ENCODE measurements around the gene SPTLC3.
"Not testable (repeated sequence)": the region's sequence is repeated elsewhere in the genome, so short reads cannot be mapped to it uniquely, and the experiment has no call there.

SPTLC3 gene

GRCh38 chr20:13008761-13009681 is at the start of gene SPTLC3:
Gene SPTLC3, plus strand, starts transcription at chr20:13008972. Its CDS starts 296 bp downstream, at chr20:13009268.
- no peak for DNase-seq

GRCh38 chr20:12961725-12962124 is 47.0 kb upstream of the SPTLC3 start:
- DNase-seq = no peak

- no peak for DNase-seq
Observed at GRCh38 chr20:12962895-12963294, 45.9 kb upstream of the SPTLC3 start.

- DNase-seq = no peak
Observed at GRCh38 chr20:12963416-12963815, 45.4 kb upstream of the SPTLC3 start.

GRCh38 chr20:12965212-12965869 is 43.4 kb upstream of the SPTLC3 start:
- no peak for DNase-seq

GRCh38 chr20:12965870-12966251 is 42.9 kb upstream of the SPTLC3 start:
- no peak for DNase-seq

- no peak for DNase-seq
Observed at GRCh38 chr20:12966468-12967085, 42.2 kb upstream of the SPTLC3 start.

GRCh38 chr20:12967932-12968331 is 40.8 kb upstream of the SPTLC3 start:
- DNase-seq = no peak

- no peak for DNase-seq
Observed at GRCh38 chr20:12968472-12968871, 40.3 kb upstream of the SPTLC3 start.

- DNase-seq = no peak
Observed at GRCh38 chr20:12969071-12969669, 39.6 kb upstream of the SPTLC3 start.

GRCh38 chr20:12970372-12970821 is 38.4 kb upstream of the SPTLC3 start:
- no peak for DNase-seq

GRCh38 chr20:12975833-12976608 is 32.8 kb upstream of the SPTLC3 start:
- DNase-seq = no peak

- DNase-seq = no peak
Observed at GRCh38 chr20:12976720-12977309, 32.0 kb upstream of the SPTLC3 start.

- DNase-seq = no peak
Observed at GRCh38 chr20:12977328-12978125, 31.2 kb upstream of the SPTLC3 start.

- no peak for DNase-seq
Observed at GRCh38 chr20:12978126-12978394, 30.7 kb upstream of the SPTLC3 start.

GRCh38 chr20:12978613-12979495 is 29.9 kb upstream of the SPTLC3 start:
- DNase-seq = no peak

- DNase-seq = not testable (repeated sequence)
Observed at GRCh38 chr20:12979713-12980112, 29.1 kb upstream of the SPTLC3 start.

- no peak for DNase-seq
Observed at GRCh38 chr20:12982098-12982497, 26.7 kb upstream of the SPTLC3 start.

GRCh38 chr20:12984069-12984765 is 24.6 kb upstream of the SPTLC3 start:
- no peak for DNase-seq

- no peak for DNase-seq
Observed at GRCh38 chr20:12984863-12985262, 23.9 kb upstream of the SPTLC3 start.

All from NCI-H146 (cell line).